ENCODE results near the gene C18orf63.

DNA sequence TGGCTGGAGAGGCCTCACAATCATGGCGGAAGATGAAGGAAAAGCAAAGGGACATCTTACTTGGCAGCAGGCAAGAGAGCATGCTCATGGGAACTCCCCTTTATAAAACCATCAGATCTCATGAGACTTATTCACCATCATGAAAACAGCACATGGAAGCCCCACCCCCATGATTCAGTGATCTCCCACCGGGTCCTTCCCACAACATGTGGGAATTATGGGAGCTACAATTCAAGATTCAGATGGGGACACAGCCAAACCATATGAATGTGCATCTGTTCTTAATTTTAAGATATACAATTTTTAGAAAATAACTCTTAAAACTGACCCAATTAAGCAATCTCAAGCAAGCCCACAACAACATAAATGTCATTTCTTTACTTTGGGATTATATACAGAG, 12.6 kb downstream of the C18orf63 start:
- TF ChIP-seq, protein P1, sequence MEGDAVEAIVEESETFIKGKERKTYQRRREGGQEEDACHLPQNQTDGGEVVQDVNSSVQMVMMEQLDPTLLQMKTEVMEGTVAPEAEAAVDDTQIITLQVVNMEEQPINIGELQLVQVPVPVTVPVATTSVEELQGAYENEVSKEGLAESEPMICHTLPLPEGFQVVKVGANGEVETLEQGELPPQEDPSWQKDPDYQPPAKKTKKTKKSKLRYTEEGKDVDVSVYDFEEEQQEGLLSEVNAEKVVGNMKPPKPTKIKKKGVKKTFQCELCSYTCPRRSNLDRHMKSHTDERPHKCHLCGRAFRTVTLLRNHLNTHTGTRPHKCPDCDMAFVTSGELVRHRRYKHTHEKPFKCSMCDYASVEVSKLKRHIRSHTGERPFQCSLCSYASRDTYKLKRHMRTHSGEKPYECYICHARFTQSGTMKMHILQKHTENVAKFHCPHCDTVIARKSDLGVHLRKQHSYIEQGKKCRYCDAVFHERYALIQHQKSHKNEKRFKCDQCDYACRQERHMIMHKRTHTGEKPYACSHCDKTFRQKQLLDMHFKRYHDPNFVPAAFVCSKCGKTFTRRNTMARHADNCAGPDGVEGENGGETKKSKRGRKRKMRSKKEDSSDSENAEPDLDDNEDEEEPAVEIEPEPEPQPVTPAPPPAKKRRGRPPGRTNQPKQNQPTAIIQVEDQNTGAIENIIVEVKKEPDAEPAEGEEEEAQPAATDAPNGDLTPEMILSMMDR (IDR thresholded peaks at IDR 0.05), result no peak
- no peak for TF ChIP-seq EP300 (IDR thresholded peaks at IDR 0.05)

Data from ovary (tissue), 3 donors.